GM19099 (cell line): ENCODE results near the gene PISD.

Source experiments
- POLR2A ChIP-seq: IDR thresholded peaks from 3 replicates; pipeline ENCODE4 v1.6.1; 2011; ENCODE audit warnings: low read depth; ENCODE audit not compliant: insufficient read length; ENCODE audit errors: extremely low read depth

PISD gene

GRCh38 chr22:31653944-31654343 lies 8.1 kb downstream of the PISD start:
- TF ChIP-seq POLR2A = no peak

DNA sequence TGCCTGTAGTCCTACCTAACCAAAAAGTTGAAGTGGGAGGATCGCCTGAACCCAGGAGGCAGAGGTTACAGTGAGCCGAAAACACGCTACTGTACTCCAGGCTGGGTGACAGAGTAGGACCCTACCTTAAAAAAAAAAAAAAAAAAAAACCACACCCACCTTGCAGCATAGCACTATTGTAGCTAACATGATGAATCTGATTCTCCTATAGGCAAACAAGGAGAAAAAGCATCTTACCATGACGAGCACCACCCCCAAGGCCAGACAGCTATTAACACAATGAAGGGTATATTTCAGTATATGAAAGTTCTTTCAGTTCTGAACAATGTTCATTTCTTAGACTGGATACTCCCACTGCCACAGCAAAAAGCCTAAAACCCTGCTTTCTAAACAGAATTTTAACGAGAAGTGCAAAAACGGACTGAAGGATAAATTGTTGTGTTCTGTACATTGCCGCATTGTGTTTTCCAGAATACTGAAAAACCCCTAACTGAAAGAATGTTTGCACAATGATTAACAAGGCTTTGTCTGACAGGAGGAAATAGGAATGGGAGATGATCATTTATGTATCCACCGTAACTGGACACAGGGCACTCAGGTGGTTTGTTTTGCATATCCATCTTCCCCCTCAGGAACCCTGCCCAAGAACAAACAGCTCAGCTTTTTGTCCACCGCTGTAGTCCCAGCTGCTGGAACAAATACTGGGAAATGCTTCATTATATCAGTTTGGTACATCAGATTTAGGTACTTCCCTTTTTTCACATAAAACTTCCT lies 8.9 kb downstream of the PISD start:
- TF ChIP-seq POLR2A = no peak

DNA sequence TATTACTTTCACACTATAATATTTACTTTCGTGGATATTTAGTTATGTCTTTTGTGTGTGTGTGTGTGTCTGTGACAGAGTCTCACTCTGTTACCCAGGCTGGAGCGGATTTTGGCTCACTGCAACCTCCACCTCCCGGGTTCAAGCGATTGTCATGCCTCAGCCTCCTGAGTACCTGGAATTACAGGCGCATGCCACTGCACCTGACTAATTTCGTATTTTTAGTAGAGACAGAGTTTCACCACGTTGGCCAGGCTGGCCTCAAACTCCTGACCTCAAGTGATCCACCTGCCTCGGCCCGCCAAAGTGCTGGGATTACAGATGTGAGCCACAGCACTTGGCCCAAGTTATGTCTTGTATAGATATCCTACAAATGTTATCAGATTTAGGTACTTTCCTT lies 9.9 kb downstream of the PISD start:
- TF ChIP-seq POLR2A = no peak

- no peak for TF ChIP-seq POLR2A
Observed at GRCh38 chr22:31651664-31652063, 10.4 kb downstream of the PISD start.

DNA sequence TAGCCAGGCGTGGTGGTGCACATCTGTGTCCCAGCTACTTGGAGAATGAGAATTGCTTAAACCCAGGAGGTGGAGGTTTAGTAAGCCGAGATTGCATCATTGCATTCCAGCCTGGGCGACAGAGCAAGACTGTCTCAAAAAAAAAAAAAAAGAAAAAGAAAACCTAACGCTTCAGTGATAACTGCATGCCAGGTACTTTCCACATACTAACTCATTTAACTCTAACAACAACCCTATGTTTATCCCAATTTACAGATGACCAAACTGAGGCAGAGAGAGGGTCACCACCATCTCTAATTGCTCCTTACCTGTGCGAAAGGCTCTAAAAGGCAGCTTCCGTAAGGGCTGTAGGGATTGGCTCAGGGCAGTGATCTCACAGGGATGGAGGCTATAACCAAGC lies 11.6 kb downstream of the PISD start:
- TF ChIP-seq POLR2A = no peak

- TF ChIP-seq POLR2A = no peak
Observed at GRCh38 chr22:31647523-31648320, 14.3 kb downstream of the PISD start.

DNA sequence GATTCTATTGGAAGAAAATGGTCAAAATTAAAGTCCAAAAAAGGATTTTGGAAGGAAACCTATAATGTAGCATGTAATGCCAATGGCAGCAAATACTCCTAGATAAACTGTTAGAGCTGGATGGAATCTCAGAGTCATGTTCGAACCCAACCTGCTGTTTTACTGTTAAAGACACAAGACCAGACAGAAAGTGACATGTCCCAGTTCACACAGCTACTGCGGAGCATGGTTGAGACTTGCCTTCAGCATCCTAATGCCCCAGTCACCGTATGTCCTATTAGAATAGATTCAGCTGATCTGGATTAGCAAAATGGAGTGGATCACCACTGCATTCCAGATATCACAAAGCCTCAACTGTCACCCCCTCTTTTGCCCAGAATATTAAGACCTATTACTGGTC lies 14.9 kb downstream of the PISD start:
- no peak for TF ChIP-seq POLR2A

- TF ChIP-seq POLR2A = no peak
Observed at GRCh38 chr22:31646186-31647019, 15.6 kb downstream of the PISD start.

DNA sequence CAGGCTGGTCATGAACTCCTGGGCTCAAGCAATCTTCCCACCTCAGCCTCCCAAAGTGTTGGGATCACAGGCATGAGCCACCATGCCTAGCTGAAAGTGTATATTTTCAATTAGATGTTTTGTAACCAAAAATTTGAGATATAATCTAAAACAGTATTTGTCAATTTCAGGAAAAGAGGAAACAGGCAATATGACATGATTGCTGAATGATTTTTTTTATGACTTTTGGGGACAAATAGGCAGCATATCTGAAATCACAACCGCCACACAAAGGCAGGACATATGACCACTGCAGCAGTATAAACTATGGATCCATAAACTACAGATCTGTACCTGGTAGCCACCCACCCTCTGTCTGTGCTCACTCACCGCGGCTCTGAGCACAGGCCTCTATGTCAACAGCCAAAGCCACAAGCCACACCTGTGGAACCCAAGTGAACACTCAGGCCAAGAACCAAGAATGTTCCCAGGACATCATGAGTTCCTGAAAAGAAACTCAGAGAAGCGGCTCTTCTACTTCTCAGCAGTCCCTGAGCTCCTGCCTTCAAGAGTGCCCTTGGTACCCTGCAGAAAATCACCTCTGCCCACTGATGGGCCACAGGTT lies 22.5 kb downstream of the PISD start:
- TF ChIP-seq POLR2A = no peak

DNA sequence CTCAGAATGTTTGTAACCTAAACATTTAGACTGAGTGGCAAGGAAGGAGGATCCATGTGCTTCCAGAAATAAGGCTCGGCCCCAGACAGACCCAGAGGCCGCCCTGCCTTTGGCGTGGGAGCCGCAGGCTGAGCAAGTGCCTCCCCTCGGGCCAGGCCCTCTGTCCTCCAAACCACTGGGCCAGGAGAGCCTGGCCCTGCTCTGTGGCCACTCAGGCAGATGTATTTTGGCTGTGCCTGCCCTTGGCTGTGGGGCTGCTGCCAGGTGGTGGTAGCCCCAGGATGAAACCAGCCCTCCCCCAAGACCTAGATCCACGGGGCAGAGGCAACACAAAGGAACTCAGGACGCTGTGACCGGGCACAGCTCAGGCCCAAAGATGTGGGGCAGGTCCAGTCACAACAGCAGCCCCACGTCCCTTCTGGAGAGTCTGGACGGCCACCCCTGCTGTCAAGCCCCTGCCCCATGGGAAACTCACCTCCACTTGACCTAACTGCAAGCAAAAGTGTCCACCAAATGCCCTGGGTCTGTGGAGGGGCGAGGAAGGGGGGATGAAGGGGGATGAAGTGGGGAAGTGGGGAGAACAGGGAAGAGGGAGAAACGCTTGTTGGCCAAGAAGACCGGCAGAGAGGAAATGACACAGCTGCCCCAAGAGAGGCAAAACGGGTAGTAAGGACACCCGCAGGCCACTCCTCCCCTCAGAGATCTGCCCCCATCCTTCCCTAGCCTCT lies 24.0 kb downstream of the PISD start:
- peak; percentile 58 for TF ChIP-seq POLR2A

DNA sequence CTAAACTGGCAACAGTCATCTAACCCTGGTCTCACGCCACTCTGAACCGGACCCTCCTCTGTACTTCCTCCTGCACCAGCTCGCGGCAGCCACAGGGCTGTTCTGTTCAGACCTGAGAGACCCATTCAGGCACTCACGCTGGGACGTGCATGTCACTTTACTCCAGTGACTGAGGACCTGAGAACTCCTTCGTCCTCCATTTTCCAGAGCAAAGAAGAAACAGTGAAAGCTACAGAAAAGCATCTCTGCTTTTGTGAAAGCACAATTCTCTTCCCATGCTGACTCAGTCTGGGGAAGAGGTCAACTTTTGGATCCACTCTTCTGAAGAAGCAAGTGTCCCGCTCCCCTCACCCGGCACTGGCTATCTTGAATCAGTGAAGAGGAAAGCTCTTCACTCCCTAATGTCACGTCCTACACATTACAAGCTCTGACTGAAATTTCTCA lies 24.5 kb downstream of the PISD start:
- TF ChIP-seq POLR2A = peak; percentile 77

GRCh38 chr22:31635638-31636306 lies 26.2 kb downstream of the PISD start:
- no peak for TF ChIP-seq POLR2A

- TF ChIP-seq POLR2A = no peak
Observed at GRCh38 chr22:31631436-31631835, 30.6 kb downstream of the PISD start.
